ENCODE results near the gene CPED1.

- TF ChIP-seq, protein P1, sequence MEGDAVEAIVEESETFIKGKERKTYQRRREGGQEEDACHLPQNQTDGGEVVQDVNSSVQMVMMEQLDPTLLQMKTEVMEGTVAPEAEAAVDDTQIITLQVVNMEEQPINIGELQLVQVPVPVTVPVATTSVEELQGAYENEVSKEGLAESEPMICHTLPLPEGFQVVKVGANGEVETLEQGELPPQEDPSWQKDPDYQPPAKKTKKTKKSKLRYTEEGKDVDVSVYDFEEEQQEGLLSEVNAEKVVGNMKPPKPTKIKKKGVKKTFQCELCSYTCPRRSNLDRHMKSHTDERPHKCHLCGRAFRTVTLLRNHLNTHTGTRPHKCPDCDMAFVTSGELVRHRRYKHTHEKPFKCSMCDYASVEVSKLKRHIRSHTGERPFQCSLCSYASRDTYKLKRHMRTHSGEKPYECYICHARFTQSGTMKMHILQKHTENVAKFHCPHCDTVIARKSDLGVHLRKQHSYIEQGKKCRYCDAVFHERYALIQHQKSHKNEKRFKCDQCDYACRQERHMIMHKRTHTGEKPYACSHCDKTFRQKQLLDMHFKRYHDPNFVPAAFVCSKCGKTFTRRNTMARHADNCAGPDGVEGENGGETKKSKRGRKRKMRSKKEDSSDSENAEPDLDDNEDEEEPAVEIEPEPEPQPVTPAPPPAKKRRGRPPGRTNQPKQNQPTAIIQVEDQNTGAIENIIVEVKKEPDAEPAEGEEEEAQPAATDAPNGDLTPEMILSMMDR (IDR thresholded peaks at IDR 0.05): no peak
- no peak for TF ChIP-seq POLR2A (IDR thresholded peaks at IDR 0.05)
- no peak for TF ChIP-seq EP300 (IDR thresholded peaks at IDR 0.05)
Measured at GRCh38 chr7:120966961-120967360, 21.6 kb upstream of the CPED1 start.

Measured in tibial nerve (tissue), 4 donors.